VCaP (cell line): Measurements from ENCODE around the gene AP1S1.

Experiments used
- H3K27ac ChIP-seq: fragments of 450-650 bp; 2 replicates; pipeline ENCODE4 v1.5.1; 2017
- TF ChIP-seq, protein P1 (sequence below): fragments of 450-650 bp; conservative IDR thresholded peaks from 2 replicates; pipeline ENCODE4 v1.5.1; 2017; ENCODE audit warnings: mild to moderate bottlenecking, moderate library complexity

AP1S1 gene

DNA sequence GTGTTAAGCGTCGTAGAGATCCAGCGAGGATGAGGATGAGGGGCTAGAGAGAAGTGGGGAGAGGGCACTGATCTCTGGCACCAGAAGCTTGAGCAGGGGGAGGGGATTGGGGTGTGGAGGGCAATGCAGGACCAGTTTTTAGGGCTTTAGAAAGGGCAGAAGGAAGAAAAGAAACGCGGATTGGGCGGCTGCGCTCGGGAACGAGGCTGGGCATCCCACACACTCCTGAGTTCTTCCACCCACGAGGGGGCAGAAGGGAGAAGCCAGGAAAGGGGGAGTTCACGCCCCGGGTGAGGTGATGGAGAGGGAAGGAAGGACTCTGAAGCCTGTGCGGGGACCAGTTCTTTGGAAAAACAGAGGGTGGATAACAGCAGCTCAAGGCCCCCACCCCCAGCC lies 17.2 kb downstream of the AP1S1 start:
- H3K27ac ChIP-seq, result no peak overlapping the region
- TF ChIP-seq, protein P1, sequence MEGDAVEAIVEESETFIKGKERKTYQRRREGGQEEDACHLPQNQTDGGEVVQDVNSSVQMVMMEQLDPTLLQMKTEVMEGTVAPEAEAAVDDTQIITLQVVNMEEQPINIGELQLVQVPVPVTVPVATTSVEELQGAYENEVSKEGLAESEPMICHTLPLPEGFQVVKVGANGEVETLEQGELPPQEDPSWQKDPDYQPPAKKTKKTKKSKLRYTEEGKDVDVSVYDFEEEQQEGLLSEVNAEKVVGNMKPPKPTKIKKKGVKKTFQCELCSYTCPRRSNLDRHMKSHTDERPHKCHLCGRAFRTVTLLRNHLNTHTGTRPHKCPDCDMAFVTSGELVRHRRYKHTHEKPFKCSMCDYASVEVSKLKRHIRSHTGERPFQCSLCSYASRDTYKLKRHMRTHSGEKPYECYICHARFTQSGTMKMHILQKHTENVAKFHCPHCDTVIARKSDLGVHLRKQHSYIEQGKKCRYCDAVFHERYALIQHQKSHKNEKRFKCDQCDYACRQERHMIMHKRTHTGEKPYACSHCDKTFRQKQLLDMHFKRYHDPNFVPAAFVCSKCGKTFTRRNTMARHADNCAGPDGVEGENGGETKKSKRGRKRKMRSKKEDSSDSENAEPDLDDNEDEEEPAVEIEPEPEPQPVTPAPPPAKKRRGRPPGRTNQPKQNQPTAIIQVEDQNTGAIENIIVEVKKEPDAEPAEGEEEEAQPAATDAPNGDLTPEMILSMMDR, result peak; percentile 33

DNA sequence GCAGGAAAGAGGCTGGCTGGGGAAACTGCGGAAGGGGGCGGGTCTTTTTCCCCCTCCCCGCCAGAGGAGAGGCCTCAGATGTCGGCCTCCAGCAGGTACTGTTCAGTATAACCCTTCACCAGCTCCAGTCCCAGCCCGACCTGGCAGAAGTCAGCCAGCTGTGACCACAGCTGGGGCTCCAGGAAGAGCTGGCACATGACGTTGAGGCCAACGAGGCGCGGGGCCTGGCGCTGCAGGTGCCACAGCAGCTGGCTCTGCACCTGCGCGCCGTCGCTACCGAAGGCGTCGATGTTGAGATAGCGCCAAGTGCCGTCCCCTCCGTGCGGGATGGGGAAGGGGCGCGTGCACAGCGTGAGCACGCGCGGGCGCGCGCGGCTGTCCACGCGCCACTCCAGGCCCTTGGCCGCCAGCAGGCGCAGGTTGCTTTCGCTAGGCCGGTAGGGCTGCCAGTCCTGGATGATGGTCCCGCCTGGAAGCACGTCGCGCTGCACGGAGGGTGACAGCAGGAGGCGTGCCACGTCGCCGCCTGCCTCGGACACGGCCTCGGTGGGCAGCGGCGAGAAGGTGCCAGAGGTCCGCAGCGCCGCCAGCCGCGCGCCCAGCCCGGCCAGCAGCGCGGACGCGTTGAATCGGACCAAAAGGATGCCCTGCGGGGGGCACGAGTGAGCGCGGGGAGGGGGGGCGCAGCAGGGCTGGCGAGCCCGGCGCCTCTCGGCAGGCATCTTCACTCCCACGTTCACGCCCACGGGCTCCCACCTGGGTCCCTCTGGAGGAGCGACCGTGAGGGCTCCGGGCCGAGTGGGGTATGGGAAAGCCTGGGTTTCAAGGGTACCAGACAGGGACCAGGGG lies 18.0 kb downstream of the AP1S1 start:
- TF ChIP-seq, protein P1, result peak; percentile 29; the same call in 1 of the 2 replicates
- peak overlapping the region; percentile 8; the same call in 1 of the 2 replicates for H3K27ac ChIP-seq

DNA sequence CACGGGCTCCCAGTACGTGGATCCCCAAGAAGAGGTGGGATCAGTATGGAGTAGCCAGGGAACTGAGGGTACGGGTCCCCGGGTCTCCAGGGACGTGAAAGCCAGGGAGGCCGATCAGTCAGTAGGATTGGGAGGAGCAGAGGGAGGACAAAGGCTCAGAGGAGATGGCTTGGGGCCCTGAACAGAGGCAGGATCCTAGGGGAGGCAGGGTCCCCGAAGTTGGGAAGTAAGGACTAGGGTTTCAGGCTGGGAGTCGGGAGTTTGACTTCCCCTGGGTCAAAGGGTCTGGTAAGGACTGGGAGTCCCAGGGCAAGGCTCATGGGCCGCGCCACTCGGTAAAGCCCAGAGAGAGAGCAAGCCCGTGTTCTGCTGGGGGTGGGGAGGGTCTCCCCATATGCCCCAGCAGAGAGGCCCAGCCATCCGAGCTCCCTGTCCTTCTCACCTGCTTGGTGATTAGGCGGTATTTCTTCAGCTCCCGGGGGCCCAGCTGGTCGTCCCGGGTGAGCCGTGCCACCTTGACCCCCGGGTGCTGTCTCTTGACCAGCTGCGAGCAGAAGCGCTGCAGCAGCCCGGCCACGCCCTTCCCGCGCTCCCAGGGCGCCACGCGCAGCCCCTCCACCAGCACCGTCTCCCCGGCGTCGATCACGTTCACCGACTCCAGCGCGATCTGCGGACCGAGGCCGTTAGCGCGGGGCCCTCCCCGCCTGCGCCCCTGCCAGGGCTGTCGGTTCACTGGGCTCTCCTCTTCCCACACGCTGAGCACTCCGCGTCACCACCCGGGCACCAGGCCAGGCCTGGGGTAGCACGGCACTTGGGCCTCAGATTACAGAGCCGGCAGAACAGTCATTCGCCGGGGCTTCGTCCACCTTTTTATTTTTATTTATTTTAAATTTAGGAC lies 18.8 kb downstream of the AP1S1 start:
- H3K27ac ChIP-seq, result peak overlapping the region; percentile 8; the same call in 1 of the 2 replicates
- TF ChIP-seq, protein P1, result no peak

DNA sequence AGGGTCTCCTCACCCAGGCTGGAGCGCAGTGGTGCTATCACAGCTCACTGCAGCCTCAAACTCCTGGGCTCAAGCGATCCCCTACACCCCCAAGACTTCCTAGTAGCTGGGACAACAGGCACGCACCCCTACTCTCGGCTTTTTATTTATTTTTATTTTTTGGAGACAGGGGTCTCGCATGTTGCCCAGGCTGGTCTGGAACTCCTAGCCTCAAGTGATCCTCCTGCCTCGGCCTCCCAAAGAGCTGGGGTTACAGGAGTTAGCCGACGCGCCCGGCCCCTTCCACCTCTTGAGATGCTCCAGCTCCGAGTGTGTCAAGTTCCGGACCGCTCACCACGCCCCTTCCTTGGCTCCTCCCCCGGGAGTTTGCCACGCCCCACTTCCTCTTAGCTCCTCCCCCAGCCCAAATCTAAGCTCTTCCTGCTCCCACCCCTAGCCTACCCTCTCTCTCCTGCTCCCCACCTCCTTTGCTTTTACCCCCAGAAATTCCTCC lies 19.5 kb downstream of the AP1S1 start:
- TF ChIP-seq, protein P1, result no peak
- no peak overlapping the region for H3K27ac ChIP-seq

DNA sequence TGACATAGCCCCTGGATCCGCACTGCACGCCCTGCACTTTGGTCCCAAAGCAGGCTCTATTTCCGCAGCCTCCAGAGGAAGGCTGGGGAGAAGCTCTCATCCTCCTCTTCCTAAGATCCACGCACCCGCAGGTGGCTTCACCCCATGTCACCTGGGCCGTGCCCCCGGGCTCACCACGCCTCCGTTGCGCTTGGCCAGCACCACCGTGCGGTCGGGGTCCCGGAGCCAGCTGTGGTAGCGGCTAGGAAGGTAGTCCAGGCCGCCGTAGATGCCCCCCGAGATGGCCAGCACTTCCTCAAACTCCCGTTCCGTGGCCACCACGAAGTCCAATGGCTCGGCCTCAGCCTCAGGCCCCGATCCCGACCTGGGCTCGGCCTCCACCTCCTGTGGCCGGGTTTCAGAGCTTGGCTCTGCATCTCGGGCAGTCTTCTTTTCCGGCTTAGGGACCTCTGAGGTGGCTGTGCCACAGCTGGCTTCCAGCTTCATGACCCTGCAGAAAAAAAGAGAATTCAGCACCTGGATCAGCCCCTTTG lies 20.1 kb downstream of the AP1S1 start:
- TF ChIP-seq, protein P1, result no peak
- H3K27ac ChIP-seq, result no peak overlapping the region

DNA sequence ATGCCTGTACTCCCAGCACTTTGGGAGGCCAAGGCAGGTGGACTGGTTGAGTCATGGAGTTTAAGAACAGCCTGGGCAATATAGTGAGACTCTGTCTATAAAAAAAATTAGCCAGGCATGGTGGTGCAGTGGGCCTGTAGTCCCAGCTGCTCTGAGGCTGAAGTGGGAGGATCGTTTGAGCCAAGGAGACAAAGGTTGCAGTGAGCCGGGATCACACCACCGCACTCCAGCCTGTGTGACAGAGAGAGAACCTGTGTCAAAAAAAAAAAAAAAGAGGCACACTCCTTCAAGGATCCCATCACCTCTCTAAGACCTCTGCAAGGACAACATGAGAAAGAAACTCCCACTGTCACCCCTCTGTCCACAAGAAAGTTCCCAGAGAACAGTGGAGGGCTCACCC lies 21.4 kb downstream of the AP1S1 start:
- TF ChIP-seq, protein P1, result no peak
- no peak overlapping the region for H3K27ac ChIP-seq

DNA sequence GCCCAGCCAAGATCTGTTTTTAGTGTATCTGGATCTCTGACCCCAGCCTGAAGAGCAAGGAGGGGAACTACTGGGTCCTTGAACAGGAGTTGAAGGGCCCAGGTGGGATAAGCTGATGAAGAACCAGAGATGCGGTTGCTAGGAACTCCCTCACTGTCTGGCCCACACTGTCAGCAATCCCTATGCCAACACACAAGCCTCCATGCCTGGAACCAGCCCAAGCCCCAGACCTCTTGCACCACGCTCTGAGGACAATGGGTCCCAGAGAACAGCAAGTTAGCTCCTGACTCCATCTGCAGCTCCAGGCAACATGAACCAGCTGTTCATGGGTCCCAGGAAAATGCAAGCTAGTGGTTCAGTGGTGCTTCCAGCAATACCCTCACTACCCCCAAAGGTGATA lies 23.4 kb downstream of the AP1S1 start:
- TF ChIP-seq, protein P1, result no peak
- H3K27ac ChIP-seq, result no peak overlapping the region
